GM10266 (cell line): Measurements from ENCODE around the gene LPAR5.

Experiments used
- DNase-seq: peaks from one replicate; pipeline ENCODE4 v3.0.0; 2012; ENCODE audit errors: extremely low spot score
- CTCF ChIP-seq: IDR thresholded peaks from 2 replicates; pipeline ENCODE4 v1.5.1; 2012; ENCODE audit warnings: mild to moderate bottlenecking, low read depth; ENCODE audit not compliant: control insufficient read depth, insufficient read depth; ENCODE audit errors: missing control alignments

LPAR5 gene

GRCh38 chr12:6613776-6614512 is 21.8 kb downstream of the LPAR5 start:
- TF ChIP-seq CTCF, result peak; percentile 42
- DNase-seq, result peak; percentile 78

- no peak for TF ChIP-seq CTCF
- DNase-seq, result peak; percentile 54
These were observed 22.6 kb downstream of the LPAR5 start for GRCh38 chr12:6613015-6613775.

- no peak for DNase-seq
- TF ChIP-seq CTCF, result no peak
These were observed 23.1 kb downstream of the LPAR5 start for GRCh38 chr12:6612652-6613014.

- no peak for DNase-seq
- TF ChIP-seq CTCF, result no peak
These were observed 23.5 kb downstream of the LPAR5 start for GRCh38 chr12:6612247-6612646.

- DNase-seq, result no peak
- TF ChIP-seq CTCF, result no peak
These were observed 27.0 kb downstream of the LPAR5 start for GRCh38 chr12:6608592-6609281.

GRCh38 chr12:6607751-6608591 is 27.8 kb downstream of the LPAR5 start:
- peak; percentile 73 for DNase-seq
- no peak for TF ChIP-seq CTCF
